Measurements from ENCODE around the gene PTPRR. TPM values are rescaled to one million over a fixed set of nuclear protein-coding genes. Genes with fewer than 3 reads are reported as not detected.

The PTPRR gene
- total and polyA plus RNA-seq, 2 donors (not counting 1 experiment from before 2014, with no cell fraction given): not detected

GRCh38 chr12:70607107-70607506, 313.4 kb downstream of the PTPRR start:
- Histone ChIP-seq H3K4me1 (ENCODE audit: control insufficient read depth in 2 of 2, insufficient read depth in 2 of 2, low read length in 2 of 2) (peaks cover 5 to 9% of the 10 kb centered on the region in 2 donors), H3K9ac (ENCODE audit: low read length) (no peak overlapping the region), H3K9me3 (ENCODE audit: control extremely low read depth in 1 of 3, control insufficient read depth in 2 of 3, insufficient read depth in 1 of 3, low read length in 2 of 3) (peaks cover 0 to 2% (median 0%) of the 10 kb centered on the region in 3 donors), H3K27ac (ENCODE audit: low read length in 2 of 2) (no peak overlapping the region), H3K4me2 (replicated peaks; ENCODE audit: low read depth, low read length, poor library complexity, severe bottlenecking) (no peak overlapping the region), H2AFZ (ENCODE audit: insufficient read depth, low read depth, low read length, poor library complexity, severe bottlenecking) (no peak overlapping the region), H3K27me3 (replicated peaks in 1 of 4; ENCODE audit: control extremely low read depth in 1 of 4, control insufficient read depth in 3 of 4, insufficient read depth in 4 of 4, low read length in 3 of 4) (peaks cover 0 to 10% (median 5%) of the 10 kb centered on the region in 4 experiments), H3K36me3 (replicated peaks in 1 of 2; ENCODE audit: control extremely low read depth in 1 of 2, control insufficient read depth in 1 of 2, extremely low read depth in 1 of 2, insufficient read depth in 2 of 2, low read length in 1 of 2) (no peaks in the 10 kb centered on the region), H4K20me1 (ENCODE audit: control insufficient read depth, insufficient read depth, low read length, poor library complexity, severe bottlenecking) (no peaks in the 10 kb centered on the region), H3K4me3 (ENCODE audit: control extremely low read depth in 1 of 5, extremely low read depth in 1 of 5, insufficient read depth in 1 of 5, low read depth in 2 of 5, low read length in 4 of 5) (no peak overlapping the region), H3K79me2 (ENCODE audit: control insufficient read depth, insufficient read depth, low read length) (no peaks in the 10 kb centered on the region)
- ATAC-seq (ENCODE audit: low read depth) (no peak), DNase-seq (no peak)
- POLR2A ChIA-PET: no interaction called here
- CTCF ChIA-PET: no interaction called here
- Mint-ChIP-seq H3K4me1 (peaks cover 10% of the 10 kb centered on the region), H3K27me3 (peaks cover 48% of the 10 kb centered on the region), H3K9me3 (ENCODE audit: insufficient read depth) (no peaks in the 10 kb centered on the region), H3K4me3 (no peak overlapping the region), H3K27ac (no peak overlapping the region)
- TF ChIP-seq EZH2 (IDR thresholded peaks at IDR 0.05; ENCODE audit: borderline replicate concordance, insufficient read depth, low read depth, low read length, poor library complexity, severe bottlenecking) (no peak), CTCF (IDR thresholded peaks at IDR 0.05) (no peak)
- intact Hi-C loops (cut with micrococcal nuclease): no loop called here

- no peak overlapping the region for H3K27ac ChIP-seq (ENCODE audit: low read length in 2 of 2)
- H2AFZ ChIP-seq (ENCODE audit: insufficient read depth, low read depth, low read length, poor library complexity, severe bottlenecking): no peak overlapping the region
- Mint-ChIP-seq H3K4me3 (no peak overlapping the region), H3K27me3 (peaks cover 41% of the 10 kb centered on the region), H3K9me3 (ENCODE audit: insufficient read depth) (no peaks in the 10 kb centered on the region), H3K4me1 (peaks cover 10% of the 10 kb centered on the region), H3K27ac (no peak overlapping the region)
- POLR2A ChIA-PET: no interaction called here
- TF ChIP-seq EZH2 (IDR thresholded peaks at IDR 0.05; ENCODE audit: borderline replicate concordance, insufficient read depth, low read depth, low read length, poor library complexity, severe bottlenecking): no peak
- TF ChIP-seq CTCF (IDR thresholded peaks at IDR 0.05): no peak
- peaks cover 0 to 2% (median 0%) of the 10 kb centered on the region in 3 donors for H3K9me3 ChIP-seq (ENCODE audit: control extremely low read depth in 1 of 3, control insufficient read depth in 2 of 3, insufficient read depth in 1 of 3, low read length in 2 of 3)
- no peaks in the 10 kb centered on the region for H4K20me1 ChIP-seq (ENCODE audit: control insufficient read depth, insufficient read depth, low read length, poor library complexity, severe bottlenecking)
- no peak overlapping the region for H3K4me2 ChIP-seq (replicated peaks; ENCODE audit: low read depth, low read length, poor library complexity, severe bottlenecking)
- 100% methylated on average over 2 of the region's 5 CpGs for WGBS (ENCODE audit: insufficient coverage)
- no peak overlapping the region for H3K9ac ChIP-seq (ENCODE audit: low read length)
- CTCF ChIA-PET: no interaction called here
- no peak for ATAC-seq (ENCODE audit: low read depth)
- no peaks in the 10 kb centered on the region for H3K36me3 ChIP-seq (replicated peaks in 1 of 2; ENCODE audit: control extremely low read depth in 1 of 2, control insufficient read depth in 1 of 2, extremely low read depth in 1 of 2, insufficient read depth in 2 of 2, low read length in 1 of 2)
- peaks cover 0 to 10% (median 5%) of the 10 kb centered on the region in 4 experiments for H3K27me3 ChIP-seq (replicated peaks in 1 of 4; ENCODE audit: control extremely low read depth in 1 of 4, control insufficient read depth in 3 of 4, insufficient read depth in 4 of 4, low read length in 3 of 4)
- no peaks in the 10 kb centered on the region for H3K79me2 ChIP-seq (ENCODE audit: control insufficient read depth, insufficient read depth, low read length)
- intact Hi-C loops (cut with micrococcal nuclease): no loop called here
- H3K4me3 ChIP-seq (ENCODE audit: control extremely low read depth in 1 of 5, extremely low read depth in 1 of 5, insufficient read depth in 1 of 5, low read depth in 2 of 5, low read length in 4 of 5): no peak overlapping the region
- no peak for DNase-seq
- peaks cover 5 to 9% of the 10 kb centered on the region in 2 donors for H3K4me1 ChIP-seq (ENCODE audit: control insufficient read depth in 2 of 2, insufficient read depth in 2 of 2, low read length in 2 of 2)
Measured at GRCh38 chr12:70605976-70606375, 314.6 kb downstream of the PTPRR start.

All from B cell (primary cell).